Mucosa of rectum (tissue), 2 donors: ENCODE measurements around the gene CAPZB.
"Not testable (repeated sequence)": the region's sequence is repeated elsewhere in the genome, so short reads cannot be mapped to it uniquely, and the experiment has no call there.

ENCODE experiments used
- H3K27ac ChIP-seq, 2 donors: one replicate each; pipeline ENCODE4 v1.7.0; 2013; ENCODE audit warnings: inconsistent platforms in 2 of 2, low read depth in 2 of 2, low read length in 2 of 2
- H3K27me3 ChIP-seq, 2 donors: one replicate each; pipeline ENCODE4 v1.7.0; 2013; ENCODE audit warnings: low read length in 2 of 2; ENCODE audit not compliant: control insufficient read depth in 2 of 2, insufficient read depth in 2 of 2
- H3K36me3 ChIP-seq, 2 donors: one replicate each; pipeline ENCODE4 v1.7.0; 2013; ENCODE audit warnings: low read length in 2 of 2; ENCODE audit not compliant: control insufficient read depth in 2 of 2, insufficient read depth in 2 of 2
- H3K4me1 ChIP-seq, 2 donors: one replicate each; pipeline ENCODE4 v1.7.0; 2013; ENCODE audit warnings: low read length in 2 of 2, mild to moderate bottlenecking in 1 of 2; ENCODE audit not compliant: control insufficient read depth in 2 of 2, insufficient read depth in 2 of 2
- H3K4me3 ChIP-seq, 2 donors: one replicate each; pipeline ENCODE4 v1.7.0; 2013; ENCODE audit warnings: low read length in 2 of 2
- H3K9ac ChIP-seq, 2 donors: one replicate each; pipeline ENCODE4 v1.7.0; 2013; ENCODE audit warnings: low read length in 2 of 2, low read depth in 1 of 2, mild to moderate bottlenecking in 1 of 2
- H3K9me3 ChIP-seq, 2 donors: one replicate each; pipeline ENCODE4 v1.7.0; 2013; ENCODE audit warnings: low read length in 2 of 2; ENCODE audit not compliant: control insufficient read depth in 2 of 2
- donor health status: healthy.
- donor health status: Normal muscosa, but diverticular disease.

The CAPZB gene

GRCh38 chr1:19485362-19486187 is at the start of gene CAPZB:
TSS of gene CAPZB (minus strand) at chr1:19485539. CDS start at chr1:19485438, 101 bp downstream.
- H3K36me3 ChIP-seq = peaks cover 4 to 11% of the 10 kb centered on the region in 2 donors
- no peaks in the 10 kb centered on the region for H3K27me3 ChIP-seq
- H3K27ac ChIP-seq = peak within 1 kb of the TSS; percentile 98 to 99
- H3K9me3 ChIP-seq = no peaks in the 10 kb centered on the region
- peaks cover 29 to 45% of the 10 kb centered on the region in 2 donors for H3K4me1 ChIP-seq
- peak within 1 kb of the TSS; percentile 92 to 98 for H3K4me3 ChIP-seq
- H3K9ac ChIP-seq = peak within 1 kb of the TSS; percentile 98 to 100

GRCh38 chr1:19534281-19534680 is 48.9 kb upstream of the CAPZB start:
- Histone ChIP-seq H3K36me3 (no peaks in the 10 kb centered on the region), H3K4me3 (no peak overlapping the region), H3K4me1 (no peaks in the 10 kb centered on the region), H3K27me3 (no peaks in the 10 kb centered on the region), H3K9me3 (no peaks in the 10 kb centered on the region), H3K9ac (no peak overlapping the region), H3K27ac (no peak overlapping the region)

GRCh38 chr1:19533626-19534025 is 48.3 kb upstream of the CAPZB start:
- Histone ChIP-seq H3K9ac (no peak overlapping the region), H3K4me3 (no peak overlapping the region), H3K27me3 (no peaks in the 10 kb centered on the region), H3K36me3 (no peaks in the 10 kb centered on the region), H3K27ac (peak overlapping the region in 1 of 2 donors; percentile 9), H3K9me3 (no peaks in the 10 kb centered on the region), H3K4me1 (no peaks in the 10 kb centered on the region)

GRCh38 chr1:19532519-19532918 is 47.2 kb upstream of the CAPZB start:
- Histone ChIP-seq H3K9ac (no peak overlapping the region), H3K27me3 (no peaks in the 10 kb centered on the region), H3K27ac (peak overlapping the region; percentile 19 to 68), H3K4me3 (no peak overlapping the region), H3K36me3 (no peaks in the 10 kb centered on the region), H3K9me3 (no peaks in the 10 kb centered on the region), H3K4me1 (no peaks in the 10 kb centered on the region)

- no peaks in the 10 kb centered on the region for H3K9me3 ChIP-seq
- H3K36me3 ChIP-seq = no peaks in the 10 kb centered on the region
- H3K4me1 ChIP-seq = no peaks in the 10 kb centered on the region
- H3K9ac ChIP-seq = no peak overlapping the region
- H3K4me3 ChIP-seq = no peak overlapping the region
- no peak overlapping the region for H3K27ac ChIP-seq
- H3K27me3 ChIP-seq = no peaks in the 10 kb centered on the region
These were observed 44.3 kb upstream of the CAPZB start for GRCh38 chr1:19529664-19530063.

GRCh38 chr1:19528438-19528837 is 43.1 kb upstream of the CAPZB start:
- Histone ChIP-seq H3K9ac (no peak overlapping the region), H3K4me3 (no peak overlapping the region), H3K9me3 (no peaks in the 10 kb centered on the region), H3K4me1 (no peaks in the 10 kb centered on the region), H3K27me3 (no peaks in the 10 kb centered on the region), H3K27ac (no peak overlapping the region), H3K36me3 (no peaks in the 10 kb centered on the region)

GRCh38 chr1:19525607-19526545 is 40.5 kb upstream of the CAPZB start:
- Histone ChIP-seq H3K4me1 (no peaks in the 10 kb centered on the region), H3K27ac (no peak overlapping the region), H3K9ac (no peak overlapping the region), H3K9me3 (no peaks in the 10 kb centered on the region), H3K27me3 (no peaks in the 10 kb centered on the region), H3K36me3 (no peaks in the 10 kb centered on the region), H3K4me3 (no peak overlapping the region)

GRCh38 chr1:19524791-19525190 is 39.5 kb upstream of the CAPZB start:
- Histone ChIP-seq H3K9ac (no peak overlapping the region), H3K4me3 (no peak overlapping the region)

GRCh38 chr1:19522570-19522969 is 37.2 kb upstream of the CAPZB start:
- H3K9ac ChIP-seq, H3K4me3 ChIP-seq, H3K9me3 ChIP-seq, H3K36me3 ChIP-seq, H3K4me1 ChIP-seq, H3K27ac ChIP-seq, H3K27me3 ChIP-seq: not testable (repeated sequence)

More at GRCh38 chr1:19524791-19525190, 39.5 kb upstream of the CAPZB start:
- no peaks in the 10 kb centered on the region for H3K27me3 ChIP-seq
- H3K36me3 ChIP-seq = no peaks in the 10 kb centered on the region
- H3K4me1 ChIP-seq = no peaks in the 10 kb centered on the region
- no peaks in the 10 kb centered on the region for H3K9me3 ChIP-seq
- no peak overlapping the region for H3K27ac ChIP-seq

GRCh38 chr1:19521411-19521810 is 36.1 kb upstream of the CAPZB start:
- H3K9me3 ChIP-seq = no peaks in the 10 kb centered on the region
- no peak overlapping the region for H3K9ac ChIP-seq
- no peaks in the 10 kb centered on the region for H3K36me3 ChIP-seq
- H3K27ac ChIP-seq = no peak overlapping the region
- no peak overlapping the region for H3K4me3 ChIP-seq
- no peaks in the 10 kb centered on the region for H3K4me1 ChIP-seq
- no peaks in the 10 kb centered on the region for H3K27me3 ChIP-seq
